Stimulated activated CD8-positive, alpha-beta memory T cell treated with anti-CD3 and anti-CD28 coated beads, Interleukin-4, amount 100 ng/mL, for 4 hours (primary cell): Measurements from ENCODE around the gene PITX1.

Source experiments
- DNase-seq, 2 donors: peaks; one replicate each; pipeline ENCODE4 v3.0.0-alpha.2; 2020; ENCODE audit warnings: low read depth in 2 of 2, low spot score in 1 of 2

Gene PITX1

GRCh38 chr5:135062216-135063055 lies 28.4 kb upstream of the PITX1 start:
- DNase-seq, result no peak

- DNase-seq, result no peak
These were observed 27.0 kb upstream of the PITX1 start for GRCh38 chr5:135061001-135061400.

- no peak for DNase-seq
These were observed 26.0 kb upstream of the PITX1 start for GRCh38 chr5:135060021-135060420.

- no peak for DNase-seq
These were observed 25.2 kb upstream of the PITX1 start for GRCh38 chr5:135059000-135059923.

- DNase-seq, result no peak
These were observed 24.3 kb upstream of the PITX1 start for GRCh38 chr5:135058331-135058732.

GRCh38 chr5:135057233-135057632 lies 23.2 kb upstream of the PITX1 start:
- no peak for DNase-seq

GRCh38 chr5:135056316-135057030 lies 22.4 kb upstream of the PITX1 start:
- DNase-seq, result no peak

- DNase-seq, result no peak
These were observed 21.4 kb upstream of the PITX1 start for GRCh38 chr5:135055396-135055795.

GRCh38 chr5:135054546-135054945 lies 20.5 kb upstream of the PITX1 start:
- DNase-seq, result no peak

- DNase-seq, result no peak
These were observed 20.0 kb upstream of the PITX1 start for GRCh38 chr5:135053989-135054388.

- no peak for DNase-seq
These were observed 19.2 kb upstream of the PITX1 start for GRCh38 chr5:135053278-135053677.

- DNase-seq, result no peak
These were observed 18.6 kb upstream of the PITX1 start for GRCh38 chr5:135052511-135053145.

GRCh38 chr5:135051872-135052271 lies 17.8 kb upstream of the PITX1 start:
- no peak for DNase-seq

- no peak for DNase-seq
These were observed 17.4 kb upstream of the PITX1 start for GRCh38 chr5:135051399-135051798.

GRCh38 chr5:135050244-135050767 lies 16.3 kb upstream of the PITX1 start:
- DNase-seq, result no peak

GRCh38 chr5:135048930-135049329 lies 14.9 kb upstream of the PITX1 start:
- no peak for DNase-seq

GRCh38 chr5:135048286-135048685 lies 14.3 kb upstream of the PITX1 start:
- DNase-seq, result no peak

- DNase-seq, result no peak
These were observed 13.3 kb upstream of the PITX1 start for GRCh38 chr5:135047347-135047695.

- no peak for DNase-seq
These were observed 12.8 kb upstream of the PITX1 start for GRCh38 chr5:135046661-135047346.

GRCh38 chr5:135045488-135045887 lies 11.5 kb upstream of the PITX1 start:
- no peak for DNase-seq
